HG02678 (cell line): ENCODE results near the gene NFIA.

Experiments
- ATAC-seq: cut with Tn5 transposase; IDR thresholded peaks from one replicate; pipeline ENCODE4 v1.9.1; 2021; ENCODE audit warnings: mild to moderate bottlenecking, moderate library complexity; ENCODE audit not compliant: unreplicated experiment

The NFIA gene

GRCh38 chr1:61207416-61207815 lies 125.1 kb downstream of the NFIA start:
- no peak for ATAC-seq

- ATAC-seq, result no peak
Observed at GRCh38 chr1:61208172-61208571, 125.8 kb downstream of the NFIA start.

GRCh38 chr1:61208831-61209230 lies 126.5 kb downstream of the NFIA start:
- no peak for ATAC-seq

DNA sequence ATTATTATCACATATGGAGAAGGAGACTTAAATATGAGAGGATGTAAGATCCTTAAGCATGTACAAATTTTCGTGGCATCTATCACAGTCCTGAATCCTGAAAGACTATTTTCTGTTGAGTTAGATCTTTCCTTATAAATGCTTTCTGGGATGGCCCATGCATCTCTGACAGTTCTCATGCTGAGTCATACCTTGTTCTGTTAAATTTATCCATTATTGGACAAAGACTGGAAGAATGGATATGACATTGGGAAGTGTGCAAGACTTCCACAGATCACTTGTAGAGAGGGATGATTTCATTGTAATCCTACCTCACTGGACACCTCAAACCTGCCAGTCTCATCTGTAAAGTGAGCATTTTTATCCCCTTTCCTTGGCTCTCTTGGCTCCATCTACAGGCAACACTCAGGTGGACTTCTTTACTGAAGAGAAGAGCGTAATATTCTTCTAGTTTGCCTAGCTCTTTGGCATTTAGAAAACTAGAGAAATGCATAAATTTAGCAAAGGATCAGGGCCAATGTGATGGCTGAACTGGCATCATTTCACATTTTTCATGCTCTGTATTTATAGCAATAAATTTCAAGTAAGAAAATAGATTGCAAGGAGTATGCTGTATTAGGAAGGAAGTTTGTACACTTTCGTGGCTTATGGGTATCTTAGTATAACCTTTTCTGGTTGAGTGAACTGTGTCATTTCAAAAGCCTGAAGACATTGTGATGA lies 128.2 kb downstream of the NFIA start:
- ATAC-seq, result no peak

- no peak for ATAC-seq
Observed at GRCh38 chr1:61213245-61214011, 131.1 kb downstream of the NFIA start.

- no peak for ATAC-seq
Observed at GRCh38 chr1:61215119-61215518, 132.8 kb downstream of the NFIA start.

DNA sequence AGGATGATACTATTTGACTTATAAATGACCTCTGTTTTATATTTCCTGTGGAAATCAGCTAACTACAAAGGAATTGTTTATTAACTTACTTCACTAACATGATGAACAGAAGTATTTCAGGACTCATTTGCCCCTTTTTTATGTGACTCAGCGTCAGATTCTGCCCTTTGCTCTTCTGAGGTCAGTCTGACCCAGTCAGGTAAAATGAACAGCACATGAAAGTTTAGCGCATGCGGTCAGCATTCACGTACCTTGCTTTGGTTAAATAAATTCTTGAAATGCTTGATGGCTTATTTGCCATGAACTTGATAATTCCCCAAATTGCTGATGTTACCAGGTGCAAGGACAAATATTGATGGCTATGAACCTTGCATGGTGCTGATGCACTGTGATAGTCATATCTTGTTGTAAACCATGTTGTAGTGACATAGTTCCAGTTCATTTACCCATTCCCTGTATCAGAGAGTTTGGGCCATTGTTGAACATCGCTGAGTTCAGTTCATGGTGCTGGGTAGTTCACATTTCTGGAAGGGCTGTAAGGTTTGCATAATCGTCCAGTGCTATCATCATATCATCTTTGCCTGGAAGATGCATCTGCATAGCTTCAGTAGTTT lies 133.4 kb downstream of the NFIA start:
- no peak for ATAC-seq

DNA sequence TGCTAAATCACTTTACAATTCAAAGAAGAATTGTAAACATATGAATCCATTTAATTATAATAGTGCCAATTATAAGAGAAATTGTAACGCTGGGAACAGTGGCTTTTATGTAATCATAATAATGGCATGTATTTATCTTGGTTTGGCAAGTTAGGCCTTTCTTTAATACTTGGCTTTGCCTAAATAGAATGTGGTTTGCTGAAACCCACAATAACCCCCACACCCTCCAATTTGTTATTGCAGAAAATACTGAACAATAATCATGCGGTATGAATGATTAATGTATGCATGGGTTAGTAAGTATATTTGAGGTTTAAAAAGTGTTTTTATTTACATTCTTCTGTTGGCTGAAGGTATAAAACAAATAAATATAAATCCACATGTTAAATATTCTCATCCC lies 138.2 kb downstream of the NFIA start:
- no peak for ATAC-seq

DNA sequence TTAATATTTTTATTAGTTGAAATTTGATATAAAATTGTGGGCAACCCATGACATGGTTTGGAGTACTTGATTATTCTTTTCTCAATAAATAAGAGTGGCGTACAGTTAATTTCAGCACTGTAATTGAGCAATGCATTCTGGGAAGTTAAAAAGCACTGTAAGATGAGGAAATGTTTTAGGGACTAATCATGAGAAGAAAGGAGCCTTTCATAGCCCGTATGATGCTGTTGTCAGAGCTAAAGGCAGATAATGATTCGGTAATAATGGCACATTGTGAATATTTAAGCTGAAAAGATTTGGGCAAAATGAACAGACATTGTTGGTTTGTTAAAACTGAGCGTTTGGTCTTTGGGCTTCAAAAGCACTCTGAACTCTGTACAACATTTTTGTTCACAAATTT lies 139.3 kb downstream of the NFIA start:
- no peak for ATAC-seq

DNA sequence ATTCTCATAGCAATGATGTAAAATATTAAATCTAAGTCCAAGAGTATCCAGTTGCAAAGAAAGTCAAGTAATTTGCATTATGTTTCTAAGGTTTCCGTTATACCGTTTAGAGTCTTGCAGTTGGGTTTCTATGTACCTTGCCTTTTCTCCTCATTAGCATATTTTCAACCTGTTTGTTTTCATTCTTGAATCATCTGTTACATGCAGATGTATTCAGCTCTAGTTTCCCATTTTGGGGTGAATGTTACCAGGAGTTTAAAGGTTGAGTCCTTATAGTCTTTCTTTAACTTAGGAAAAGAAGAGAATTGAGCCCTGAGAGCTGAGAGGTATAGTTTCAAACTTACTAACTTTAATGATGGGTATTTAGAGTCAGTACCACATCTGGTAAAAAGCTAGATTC lies 139.9 kb downstream of the NFIA start:
- ATAC-seq, result no peak

DNA sequence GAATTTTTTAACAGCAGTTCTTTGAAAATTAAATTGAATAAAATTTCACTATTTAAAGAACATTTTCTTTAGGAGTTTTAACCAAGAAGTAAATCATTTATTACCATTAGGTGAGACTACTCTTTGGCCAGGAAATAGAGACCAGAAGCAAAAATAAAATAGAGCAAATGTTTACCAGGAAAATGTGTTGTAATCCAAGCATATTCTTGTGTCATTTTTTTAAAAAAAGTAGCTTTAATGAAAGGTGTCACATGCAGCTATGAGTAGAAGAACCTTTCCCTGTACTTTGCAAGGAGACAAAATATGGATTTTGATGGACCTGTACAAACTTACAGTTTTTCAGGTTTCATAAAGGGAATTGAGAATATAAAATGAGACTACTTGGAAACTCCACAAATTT lies 140.8 kb downstream of the NFIA start:
- no peak for ATAC-seq

GRCh38 chr1:61224609-61225008 lies 142.2 kb downstream of the NFIA start:
- ATAC-seq, result no peak

- ATAC-seq, result no peak
Observed at GRCh38 chr1:61225478-61225877, 143.1 kb downstream of the NFIA start.

DNA sequence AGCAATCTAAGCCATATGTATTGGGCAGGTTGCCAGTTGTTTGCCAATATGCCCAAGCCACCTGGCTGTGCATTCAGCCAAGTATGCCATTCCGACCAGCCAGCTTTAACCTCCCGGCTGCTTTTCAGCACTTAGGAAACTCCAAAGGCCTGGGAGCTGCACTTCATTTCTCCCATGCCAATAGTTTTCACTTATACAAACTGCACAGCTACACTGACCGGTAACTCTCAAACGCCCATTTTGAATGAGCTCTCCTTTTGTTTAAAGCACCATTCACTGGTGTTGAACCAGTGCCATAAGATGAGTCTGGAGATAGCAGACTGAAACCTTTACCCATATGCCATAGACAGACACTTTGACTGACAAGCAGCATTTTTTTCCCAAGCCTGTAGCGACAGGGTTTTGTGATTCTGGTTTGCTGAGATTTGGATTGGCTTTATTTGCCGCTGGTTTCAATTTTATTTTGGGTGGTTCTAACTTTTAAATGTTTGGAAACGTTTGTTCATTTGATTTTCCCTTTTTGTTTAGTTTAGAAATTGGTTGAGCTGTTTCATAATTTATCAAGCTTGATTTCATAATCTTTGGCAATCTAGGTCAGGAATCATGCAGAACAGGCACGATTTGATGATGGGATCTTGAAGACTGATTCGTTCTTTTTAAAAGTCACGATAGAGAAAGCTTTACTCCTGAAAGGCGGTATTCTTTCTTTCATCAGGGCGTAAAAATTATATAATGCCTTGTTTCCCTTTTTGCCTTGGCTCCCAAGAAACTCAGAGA lies 144.6 kb downstream of the NFIA start:
- ATAC-seq, result no peak

- no peak for ATAC-seq
Observed at GRCh38 chr1:61227857-61228550, 145.6 kb downstream of the NFIA start.

DNA sequence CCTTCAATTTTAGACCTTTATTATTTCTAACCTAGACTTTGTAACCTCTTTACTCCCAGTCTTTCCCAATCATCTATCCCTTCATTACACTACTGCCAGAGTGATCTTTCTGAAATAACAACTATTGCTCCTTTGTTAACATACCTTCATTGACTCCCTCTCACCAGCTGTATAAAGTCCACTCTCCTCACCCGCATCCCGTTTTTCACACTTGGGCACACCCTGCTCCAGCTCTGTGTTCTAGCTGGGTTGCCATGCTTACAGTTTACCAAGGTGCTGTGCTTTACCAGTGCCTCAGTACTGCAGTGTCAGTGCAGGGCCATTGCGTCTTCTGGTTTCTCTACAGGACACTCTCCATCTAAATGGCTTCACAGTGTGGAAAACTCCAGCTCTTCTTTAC lies 148.2 kb downstream of the NFIA start:
- no peak for ATAC-seq

- ATAC-seq, result no peak
Observed at GRCh38 chr1:61231795-61232194, 149.4 kb downstream of the NFIA start.

DNA sequence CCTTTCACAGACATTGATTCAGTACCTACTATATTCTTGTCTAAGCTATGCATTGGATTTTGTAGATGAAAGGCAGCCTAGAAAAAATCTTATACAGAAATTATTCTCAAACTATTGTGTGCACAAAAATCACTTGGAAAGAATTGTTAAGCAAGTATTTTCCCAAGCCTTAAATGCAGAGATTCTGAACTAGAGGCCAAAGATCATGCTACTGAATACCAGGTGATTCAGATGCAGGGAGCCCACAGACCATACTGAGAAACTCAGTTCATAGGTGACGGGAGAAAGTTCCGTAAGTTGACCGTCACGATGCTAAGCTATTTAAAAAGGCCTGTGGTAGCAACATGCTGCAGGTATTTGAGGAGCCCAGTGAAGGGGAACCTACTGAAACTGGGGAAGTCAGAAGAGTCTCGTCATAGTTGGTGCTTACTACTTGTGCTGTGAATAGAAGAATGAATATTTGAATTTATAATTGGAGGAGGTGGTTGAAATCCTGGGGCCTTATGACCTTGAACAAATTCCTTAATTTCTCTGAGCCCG lies 150.8 kb downstream of the NFIA start:
- no peak for ATAC-seq

DNA sequence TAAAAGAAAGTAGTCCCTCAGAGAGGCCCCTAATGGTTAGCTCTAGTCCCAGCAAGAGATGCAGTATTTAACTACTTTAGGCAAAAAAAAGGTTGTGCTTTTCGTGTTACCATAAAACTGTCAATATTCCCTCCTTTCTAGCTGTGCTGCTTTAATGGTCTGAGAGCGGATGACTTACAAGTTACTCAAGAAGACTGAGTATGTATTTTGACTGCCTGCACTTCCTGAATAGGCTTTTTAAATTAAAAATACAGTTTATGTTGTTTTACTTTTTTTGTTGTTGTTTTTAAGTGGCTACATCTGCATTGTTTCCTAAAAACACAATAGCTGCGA lies 152.2 kb downstream of the NFIA start:
- ATAC-seq, result no peak

GRCh38 chr1:61237147-61237546 lies 154.8 kb downstream of the NFIA start:
- ATAC-seq, result no peak
